Esophagus mucosa (tissue), 1 donor: ENCODE data around the gene CCNB1. TPM values are rescaled to one million over a fixed set of nuclear protein-coding genes. Genes with fewer than 3 reads are reported as not detected.
"Not testable (repeated sequence)": the region's sequence is repeated elsewhere in the genome, so short reads cannot be mapped to it uniquely, and the experiment has no call there.

Experiments
- ATAC-seq: fragments of 200-7000 bp; cut with Tn5 transposase; one replicate; pipeline ENCODE4 v1.9.1; 2020
- total RNA-seq: library from RNA; stranded (reverse); gene quantifications from one replicate; pipeline ENCODE4 v1.2.4, GENCODE V29; 2023
- donor health status: DM: yes; HTN: yes; CAD: no.

Gene CCNB1
- 80.3 TPM for total RNA-seq

DNA sequence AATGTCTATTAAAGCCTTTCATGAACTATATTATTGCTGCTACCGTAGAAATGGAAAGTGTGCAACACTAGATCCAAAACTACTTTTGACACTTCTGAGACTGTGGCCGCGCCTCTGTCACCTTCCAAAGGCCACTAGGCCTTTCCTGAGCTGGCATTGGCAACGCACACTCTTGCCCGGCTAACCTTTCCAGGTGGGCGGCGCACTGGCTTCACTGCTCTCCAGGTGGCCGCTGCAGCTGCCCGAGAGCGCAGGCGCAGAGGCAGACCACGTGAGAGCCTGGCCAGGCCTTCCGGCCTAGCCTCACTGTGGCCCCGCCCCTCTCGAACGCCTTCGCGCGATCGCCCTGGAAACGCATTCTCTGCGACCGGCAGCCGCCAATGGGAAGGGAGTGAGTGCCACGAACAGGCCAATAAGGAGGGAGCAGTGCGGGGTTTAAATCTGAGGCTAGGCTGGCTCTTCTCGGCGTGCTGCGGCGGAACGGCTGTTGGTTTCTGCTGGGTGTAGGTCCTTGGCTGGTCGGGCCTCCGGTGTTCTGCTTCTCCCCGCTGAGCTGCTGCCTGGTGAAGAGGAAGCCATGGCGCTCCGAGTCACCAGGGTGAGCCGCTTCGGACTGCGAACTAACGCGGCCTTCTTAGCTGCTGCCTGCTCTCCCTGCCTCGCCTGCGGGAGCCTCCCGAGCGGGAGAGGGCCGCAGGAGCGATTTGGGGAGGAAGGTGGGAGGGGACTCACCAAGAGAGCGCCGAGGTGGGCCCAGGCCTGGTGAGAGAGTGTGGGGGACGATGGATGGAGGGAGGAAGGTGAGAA, at the start of gene CCNB1:
Gene CCNB1, plus strand, starts transcription at position 465 of the 807 bp plus-strand sequence. Its CDS starts 113 bp downstream, at position 578.
- ATAC-seq = peak; percentile 100

DNA sequence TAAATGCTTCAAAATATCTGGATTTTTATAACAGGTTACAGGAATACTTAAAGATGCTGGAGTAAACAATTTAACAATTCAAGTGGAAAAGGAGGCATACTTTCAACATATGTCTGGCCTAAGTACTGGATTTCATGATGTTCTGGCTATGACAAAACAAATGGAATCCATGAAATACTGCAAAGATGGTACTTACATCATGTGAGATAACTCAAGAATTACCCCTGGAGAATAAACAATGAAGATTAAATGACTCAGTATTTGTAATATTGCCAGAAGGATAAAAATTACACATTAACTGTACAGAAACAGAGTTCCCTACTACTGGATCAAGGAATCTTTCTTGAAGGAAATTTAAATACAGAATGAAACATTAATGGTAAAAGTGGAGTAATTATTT, 37.5 kb upstream of the CCNB1 start:
- ATAC-seq = no peak

DNA sequence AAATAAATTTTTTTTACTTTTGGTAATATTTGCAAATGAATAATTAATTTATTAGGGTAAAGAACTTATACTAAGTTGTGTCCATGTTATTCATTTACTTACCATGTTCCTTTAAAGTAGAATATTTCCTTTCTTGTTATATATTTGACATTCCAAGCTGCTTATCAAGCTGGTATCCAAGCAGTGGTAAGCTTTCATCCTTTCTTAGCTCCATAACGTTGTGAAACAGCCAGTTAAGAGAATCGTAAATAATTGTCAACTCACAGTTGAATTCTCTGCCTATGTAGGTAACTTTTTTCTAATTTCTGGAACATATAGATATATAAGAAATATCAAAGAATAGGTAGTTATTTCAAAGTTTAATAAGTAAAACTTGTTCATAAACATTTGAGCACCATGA, 36.7 kb upstream of the CCNB1 start:
- no peak for ATAC-seq

DNA sequence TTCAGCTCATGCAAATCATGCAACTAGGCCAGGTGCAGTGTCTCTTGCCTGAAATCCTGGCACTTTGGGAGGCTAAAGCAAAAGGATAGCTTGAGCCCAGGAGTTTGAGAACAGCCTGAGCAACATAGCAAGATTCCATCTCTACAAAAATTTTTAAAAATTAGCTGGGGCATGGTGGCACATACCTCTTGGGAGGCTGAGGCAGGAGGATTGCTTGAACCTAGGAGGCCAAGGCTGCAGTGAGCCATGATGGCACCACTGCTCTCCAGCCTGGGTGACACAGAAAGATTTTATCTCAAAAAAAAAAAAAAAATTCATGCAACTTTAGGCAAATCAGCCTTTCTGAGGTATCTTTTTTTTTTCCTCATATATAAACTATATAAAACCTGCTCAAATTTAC, 35.6 kb upstream of the CCNB1 start:
- ATAC-seq = no peak

DNA sequence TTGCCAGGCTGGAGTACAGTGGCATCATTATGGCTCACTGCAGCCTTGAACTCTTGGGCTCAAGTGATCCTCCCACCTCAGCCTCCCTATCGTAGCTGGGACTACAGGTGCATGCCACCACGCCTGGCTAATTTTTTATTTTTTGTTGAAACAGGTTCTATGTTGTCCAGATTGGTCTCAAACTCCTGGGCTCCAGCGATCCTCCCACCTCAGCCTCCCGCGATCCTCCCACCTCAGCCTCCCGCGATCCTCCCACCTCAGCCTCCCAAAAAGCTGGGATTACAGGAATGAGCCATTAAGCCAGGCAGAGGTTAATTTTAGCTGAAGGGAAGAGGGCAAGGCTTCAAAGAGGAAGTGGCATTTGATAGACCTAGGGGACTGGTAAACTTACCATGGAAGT, 32.8 kb upstream of the CCNB1 start:
- no peak for ATAC-seq

DNA sequence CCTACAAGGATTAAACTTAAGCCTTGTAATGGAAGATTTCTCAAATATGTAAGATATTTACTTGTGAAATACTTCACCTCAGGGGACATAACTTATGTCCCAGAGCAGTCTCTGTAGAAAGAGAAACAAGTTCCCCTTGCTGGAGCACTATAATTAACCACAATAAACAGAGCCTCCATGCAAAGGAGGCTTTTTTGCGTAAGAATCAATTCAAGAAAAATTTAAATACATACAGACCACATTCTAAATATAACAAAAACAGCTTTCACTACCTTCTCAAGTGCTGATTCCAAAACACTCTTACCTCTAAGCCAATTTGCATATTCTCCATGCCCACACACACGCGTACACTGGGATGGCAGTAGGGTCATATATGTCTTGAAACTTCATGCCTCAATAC, 30.7 kb upstream of the CCNB1 start:
- ATAC-seq = no peak

DNA sequence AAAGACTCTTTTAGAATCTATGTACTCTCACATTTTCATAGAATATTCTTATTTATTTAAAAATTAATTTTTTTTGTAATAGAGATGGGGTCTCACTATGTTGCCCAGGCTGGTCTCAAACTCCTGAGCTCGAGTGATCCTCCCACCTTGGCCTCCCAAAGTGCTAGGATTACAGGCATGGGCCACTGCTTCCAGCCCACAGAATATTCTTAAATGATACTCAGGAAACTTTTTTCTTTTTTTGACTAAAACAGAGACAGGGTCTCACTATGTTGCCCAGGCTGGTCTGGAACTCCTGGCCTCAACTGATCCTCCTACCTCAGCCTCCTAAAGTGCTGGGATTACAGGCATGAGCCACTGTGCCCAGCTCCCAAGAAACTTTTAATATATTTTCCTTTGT, 29.7 kb upstream of the CCNB1 start:
- not testable (repeated sequence) for ATAC-seq

DNA sequence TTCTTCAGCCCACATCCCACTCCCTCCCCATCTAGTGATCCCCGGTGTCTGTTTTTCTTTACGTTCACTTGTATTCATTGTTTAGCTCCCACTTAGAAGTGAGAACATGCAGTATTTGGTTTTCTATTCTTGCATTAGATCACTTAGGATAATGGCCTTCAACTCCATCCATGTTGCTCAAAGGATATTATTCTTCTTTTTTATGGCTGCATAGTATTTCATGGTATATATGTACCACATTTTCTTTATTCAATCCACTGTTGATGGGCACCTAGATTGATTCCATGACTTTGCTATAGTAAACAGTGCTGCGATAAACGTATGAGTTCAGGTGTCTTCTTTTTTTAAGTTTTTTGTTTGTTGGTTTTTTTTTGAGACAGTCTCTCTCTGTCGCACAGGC, 29.1 kb upstream of the CCNB1 start:
- ATAC-seq = no peak

DNA sequence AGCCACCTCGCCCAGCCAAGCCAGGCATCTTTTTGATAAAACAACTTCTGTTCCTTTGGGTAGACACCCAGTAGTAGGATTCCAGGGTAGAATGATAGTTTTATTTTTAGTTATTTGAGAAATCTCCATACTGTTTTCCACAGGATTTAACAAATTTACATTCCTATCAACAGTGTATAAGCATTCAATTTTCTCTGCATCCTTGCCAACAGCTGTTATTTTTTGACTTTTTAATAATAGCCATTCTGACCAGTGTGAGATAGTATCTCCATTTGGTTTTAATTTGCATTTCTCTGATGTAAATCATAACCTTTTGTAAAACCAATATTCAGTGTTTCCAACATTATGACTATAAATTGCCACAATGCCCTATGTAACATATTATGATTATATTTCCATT, 28.2 kb upstream of the CCNB1 start:
- ATAC-seq = no peak

DNA sequence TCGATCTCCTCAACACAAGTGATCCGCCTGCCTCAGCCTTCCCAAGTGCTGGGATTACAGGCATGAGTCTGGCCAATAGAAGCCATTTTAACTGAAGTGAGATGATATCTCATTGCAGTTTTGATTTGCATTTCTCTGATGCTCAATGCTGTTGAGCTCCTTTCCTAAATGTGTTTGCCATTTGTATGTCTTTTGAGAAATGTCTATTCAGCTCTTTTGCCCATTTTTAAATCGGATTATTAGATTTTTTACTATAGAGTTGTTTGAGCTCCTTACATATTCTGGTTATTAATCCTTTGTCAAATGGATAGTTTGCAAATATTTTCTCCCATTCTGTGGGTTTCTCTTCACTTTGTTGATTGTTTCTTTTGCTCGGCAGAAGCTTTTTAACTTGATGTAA, 26.7 kb upstream of the CCNB1 start:
- ATAC-seq = not testable (repeated sequence)

DNA sequence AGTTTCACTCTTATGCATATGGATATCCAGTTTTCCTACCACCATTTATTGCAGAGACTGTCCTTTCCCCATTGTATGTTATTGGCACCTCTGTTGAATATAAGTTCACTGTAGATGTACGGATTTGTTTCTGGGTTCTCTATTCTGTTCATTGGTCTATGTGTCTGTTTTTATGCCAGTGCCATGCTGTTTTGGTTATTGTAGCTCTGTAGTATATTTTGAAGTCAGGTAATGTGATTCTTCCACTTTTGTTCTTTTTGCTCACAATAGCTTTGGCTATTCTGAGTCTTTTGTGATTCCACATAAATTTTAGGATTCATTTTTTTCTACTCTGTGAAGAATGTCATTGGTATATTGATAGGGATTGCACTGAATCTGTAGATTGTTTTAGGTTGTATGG, 26.1 kb upstream of the CCNB1 start:
- no peak for ATAC-seq

DNA sequence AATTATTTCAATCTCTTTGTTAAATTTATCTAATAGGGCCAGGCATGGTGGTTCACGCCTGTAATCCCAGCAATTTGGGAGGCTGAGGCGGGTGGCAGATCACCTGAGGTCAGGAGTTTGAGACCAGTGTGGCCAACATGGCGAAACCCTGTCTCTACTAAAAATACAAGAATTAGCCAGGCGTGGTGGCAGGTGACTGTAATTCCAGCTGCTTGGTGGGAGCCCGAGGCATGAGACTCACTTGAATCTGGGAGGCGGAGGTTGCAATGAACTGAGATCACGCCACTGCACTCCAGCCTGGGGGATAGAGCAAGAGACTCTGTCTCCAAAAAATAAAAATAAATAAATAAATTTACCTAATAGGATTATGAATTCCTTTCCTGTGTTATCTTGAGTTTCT, 18.4 kb upstream of the CCNB1 start:
- not testable (repeated sequence) for ATAC-seq

DNA sequence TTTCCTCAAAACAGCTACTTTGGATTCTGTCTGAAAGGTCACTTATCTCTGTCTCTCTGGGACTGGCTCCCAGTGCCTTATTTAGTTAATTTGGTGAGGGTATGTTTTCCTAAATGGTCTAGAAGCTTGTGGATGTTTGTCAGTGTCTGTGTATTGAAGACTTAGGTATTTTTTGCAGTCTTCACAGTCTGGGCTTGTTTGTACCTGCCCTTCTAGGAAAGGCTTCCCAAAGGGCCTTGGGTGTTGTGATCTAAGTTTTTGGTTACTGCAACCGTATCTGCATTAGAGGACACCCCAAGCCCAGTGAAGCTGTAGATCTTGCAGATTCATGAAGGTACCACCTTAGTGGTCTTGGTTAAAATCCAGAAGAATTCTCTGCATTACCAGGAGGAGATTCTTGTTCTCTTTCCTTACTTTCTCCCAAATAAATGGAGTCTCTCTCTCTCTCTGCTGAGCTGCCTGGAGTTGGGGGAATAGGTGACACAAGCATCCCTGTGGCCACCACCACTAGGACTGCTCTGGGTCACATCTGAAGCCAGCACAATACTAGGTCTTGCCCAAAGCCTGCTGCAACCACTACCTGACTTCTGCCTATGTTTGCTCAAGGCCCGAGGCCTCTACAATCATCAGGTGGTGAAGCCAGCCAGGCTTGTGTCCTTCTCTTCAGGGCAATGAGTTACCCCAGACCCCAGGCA, 17.8 kb upstream of the CCNB1 start:
- ATAC-seq = no peak

DNA sequence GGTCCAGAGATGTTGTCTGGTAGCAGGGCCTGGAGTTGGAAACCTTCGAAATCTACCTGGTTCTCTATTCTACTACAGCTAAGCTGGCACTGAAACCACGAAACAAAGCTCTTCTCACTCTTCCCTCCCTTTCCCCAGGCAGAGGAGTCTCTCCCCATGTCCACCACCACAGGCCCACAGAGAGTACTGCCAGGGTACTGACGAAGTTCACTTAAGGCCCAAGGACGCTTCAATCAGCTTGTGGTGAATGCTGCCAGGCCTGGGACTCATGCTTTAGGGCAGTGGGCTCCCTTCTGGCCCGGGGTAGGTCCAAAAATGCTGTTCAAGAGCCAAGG, 17.3 kb upstream of the CCNB1 start:
- no peak for ATAC-seq

DNA sequence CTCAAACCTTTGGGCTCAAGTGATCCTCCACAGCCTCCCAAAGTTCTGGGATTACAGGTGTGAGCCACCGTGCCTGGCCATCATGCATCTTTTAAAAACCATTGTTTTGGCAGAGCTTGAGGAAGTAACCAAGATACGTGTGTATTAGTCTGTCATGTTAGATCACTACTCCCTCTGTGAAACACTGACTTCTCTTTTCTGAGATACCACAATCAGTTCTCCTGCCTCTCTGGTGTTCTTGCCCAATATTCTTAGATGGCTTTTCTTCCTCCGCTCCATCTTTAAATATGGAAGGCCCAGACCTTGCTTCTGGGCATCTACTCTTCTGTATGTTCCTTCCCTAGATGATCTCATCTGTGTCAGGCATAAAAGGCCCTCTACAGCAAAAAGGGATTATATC, 14.2 kb upstream of the CCNB1 start:
- ATAC-seq = no peak

DNA sequence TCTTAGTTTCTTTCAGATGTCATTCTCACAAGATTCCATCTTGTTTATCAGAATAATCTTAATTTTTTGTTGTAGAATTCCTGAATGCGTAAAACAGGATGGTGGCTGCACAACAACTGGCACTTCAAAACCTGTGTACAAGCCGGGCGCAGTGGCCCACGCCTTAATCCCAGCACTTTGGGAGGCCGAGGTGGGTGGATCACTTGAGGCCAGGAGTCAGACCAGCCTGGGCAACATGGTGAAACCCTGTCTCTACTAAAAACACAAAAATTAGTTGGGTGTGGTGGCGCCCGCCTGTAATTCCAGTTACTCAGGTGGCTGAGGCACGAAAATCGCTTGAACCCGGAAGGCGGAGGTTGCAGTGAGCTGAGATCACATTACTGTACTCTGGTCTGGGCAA, 10.5 kb upstream of the CCNB1 start:
- ATAC-seq = no peak

DNA sequence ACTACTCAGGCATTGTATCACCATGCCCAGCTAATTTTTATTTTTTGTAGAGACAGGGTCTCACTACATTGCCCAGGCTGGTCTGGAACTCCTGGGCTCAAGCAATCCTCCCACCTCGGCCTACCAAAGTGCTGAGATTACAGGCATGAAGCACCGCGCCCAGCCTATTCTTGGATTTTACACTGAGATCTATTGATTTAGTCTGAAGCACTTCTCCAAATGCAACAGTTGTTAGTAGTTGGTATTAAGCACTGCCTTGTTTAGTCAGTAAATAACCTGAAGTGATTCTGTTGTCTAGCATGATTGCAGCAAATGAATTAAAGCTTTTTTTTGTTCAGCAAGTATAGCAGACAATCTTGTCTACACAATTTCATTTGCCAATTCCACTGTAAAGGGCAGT, 8.9 kb upstream of the CCNB1 start:
- no peak for ATAC-seq

DNA sequence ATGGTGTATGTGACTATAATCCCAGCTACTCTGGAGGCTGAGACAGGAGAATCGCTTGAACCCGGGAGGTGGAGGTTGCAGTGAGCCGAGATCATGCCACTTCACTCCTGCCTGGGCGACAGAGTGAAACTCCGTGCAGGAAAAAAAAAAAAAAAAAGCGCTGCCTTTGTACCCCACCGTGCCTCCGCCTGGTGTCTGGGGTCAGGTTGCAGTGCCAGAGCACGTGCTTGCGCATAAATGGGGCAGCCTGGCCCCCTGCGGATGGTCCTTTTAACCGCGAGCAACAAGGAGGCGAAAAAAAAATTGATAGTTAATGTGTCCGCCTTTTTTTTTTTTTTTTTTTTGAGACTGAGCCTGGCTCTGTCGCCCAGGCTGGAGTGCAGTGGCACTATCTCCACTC, 6.3 kb upstream of the CCNB1 start:
- no peak for ATAC-seq

DNA sequence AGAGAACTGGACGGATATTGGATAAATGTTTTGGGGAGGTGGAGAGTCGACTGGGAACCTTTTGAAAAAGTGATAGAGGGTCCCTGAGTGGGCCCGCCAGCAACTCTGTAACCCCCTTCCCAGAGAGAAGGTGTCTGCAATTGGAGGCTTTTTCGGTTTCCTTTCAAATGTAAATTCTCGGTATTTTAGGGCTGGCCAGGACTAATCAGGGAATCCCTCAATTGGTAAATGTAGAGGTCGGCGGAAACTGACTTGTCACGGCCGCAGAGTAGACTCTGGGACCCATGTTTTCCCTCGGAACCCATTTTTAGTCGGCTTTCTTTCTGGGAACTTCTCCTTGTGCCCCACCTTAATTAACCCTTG, 524 bp downstream of the CCNB1 start:
- ATAC-seq = no peak

DNA sequence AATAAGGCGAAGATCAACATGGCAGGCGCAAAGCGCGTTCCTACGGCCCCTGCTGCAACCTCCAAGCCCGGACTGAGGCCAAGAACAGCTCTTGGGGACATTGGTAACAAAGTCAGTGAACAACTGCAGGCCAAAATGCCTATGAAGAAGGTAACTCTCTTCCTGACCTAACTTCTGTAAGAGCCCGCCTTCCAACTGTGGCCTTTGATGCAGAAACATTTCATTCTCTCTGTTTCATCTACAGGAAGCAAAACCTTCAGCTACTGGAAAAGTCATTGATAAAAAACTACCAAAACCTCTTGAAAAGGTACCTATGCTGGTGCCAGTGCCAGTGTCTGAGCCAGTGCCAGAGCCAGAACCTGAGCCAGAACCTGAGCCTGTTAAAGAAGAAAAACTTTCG, 979 bp downstream of the CCNB1 start:
- no peak for ATAC-seq

DNA sequence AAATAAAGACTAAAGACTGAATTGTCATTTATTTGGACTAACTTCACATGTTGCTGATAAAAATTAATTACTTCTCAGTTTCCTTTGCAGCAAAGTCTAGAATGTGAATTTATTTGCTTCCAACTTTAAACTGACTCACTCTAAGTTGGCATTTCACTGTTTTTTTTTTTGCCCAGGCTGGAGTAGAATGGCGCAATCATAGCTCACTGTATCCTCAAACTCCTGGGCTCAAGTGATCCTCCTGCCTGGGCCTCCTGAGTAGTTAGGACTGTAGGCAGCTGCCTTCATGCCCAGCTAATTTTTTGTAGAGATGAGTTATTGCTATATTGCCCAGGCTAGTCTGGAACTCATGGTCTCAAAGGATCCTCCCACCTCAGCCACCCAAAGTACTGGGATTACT, 3.5 kb downstream of the CCNB1 start:
- no peak for ATAC-seq

DNA sequence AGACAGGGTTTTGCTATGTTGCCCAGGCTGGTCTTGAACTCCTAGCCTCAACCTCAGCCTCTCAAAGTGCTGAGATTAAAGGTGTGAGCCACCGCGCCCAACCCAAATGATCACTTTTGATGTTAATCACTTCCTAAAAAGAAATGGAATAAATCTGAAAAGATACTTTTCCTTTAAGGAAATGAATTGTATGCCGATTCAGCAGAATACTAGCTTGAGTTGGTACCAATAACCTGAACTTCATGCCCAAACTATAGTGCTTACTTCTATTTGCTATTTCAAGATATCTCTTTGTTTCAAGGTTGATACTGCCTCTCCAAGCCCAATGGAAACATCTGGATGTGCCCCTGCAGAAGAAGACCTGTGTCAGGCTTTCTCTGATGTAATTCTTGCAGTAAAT, 4.0 kb downstream of the CCNB1 start:
- ATAC-seq = no peak

DNA sequence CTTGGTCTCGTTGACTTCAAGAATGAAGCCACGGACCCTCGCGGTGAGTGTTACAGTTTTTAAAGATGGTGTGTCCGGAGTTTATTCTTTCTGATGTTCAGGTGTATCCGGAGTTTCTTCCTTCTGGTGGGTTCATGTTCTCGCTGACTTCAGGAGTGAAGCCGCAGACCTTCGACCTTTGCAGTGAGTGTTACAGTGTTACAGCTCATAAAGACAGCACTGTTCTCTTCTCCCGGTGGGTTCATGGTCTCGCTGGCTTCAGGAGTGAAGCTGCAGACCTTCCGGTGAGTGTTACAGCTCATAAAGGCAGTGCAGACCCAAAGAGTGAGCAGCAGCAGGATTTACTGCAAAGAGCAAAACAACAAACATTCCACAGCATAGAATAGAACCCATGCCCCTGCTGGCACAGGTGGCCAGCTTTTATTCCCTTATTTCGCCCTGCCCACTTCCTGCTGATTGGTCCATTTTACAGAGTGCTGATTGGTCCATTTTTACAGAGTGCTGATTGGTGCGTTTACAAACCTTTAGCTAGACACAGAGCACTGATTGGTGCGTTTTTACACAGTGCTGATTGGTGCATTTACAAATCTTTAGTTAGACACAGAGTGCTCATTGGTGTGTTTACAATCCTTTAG, 14.8 kb downstream of the CCNB1 start:
- not testable (repeated sequence) for ATAC-seq

DNA sequence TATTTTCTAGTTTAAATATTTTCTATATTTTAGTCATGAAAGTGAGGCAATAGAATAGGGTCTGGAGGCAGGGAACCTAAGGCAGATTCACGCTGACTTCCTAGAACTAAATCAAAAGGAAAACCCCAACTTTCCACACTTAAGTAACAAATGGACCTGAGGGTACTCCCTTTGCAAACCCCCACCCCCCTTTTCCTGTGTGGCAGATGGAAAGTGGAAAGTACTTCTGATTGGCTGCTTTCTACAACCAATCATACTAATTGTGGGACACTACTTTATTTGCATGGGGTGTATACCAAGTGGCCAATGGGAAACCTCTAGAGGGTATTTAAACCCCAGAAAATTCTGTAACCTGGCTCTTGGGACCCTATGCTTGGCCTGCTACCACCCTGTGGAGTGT, 17.7 kb downstream of the CCNB1 start:
- no peak for ATAC-seq
